Measurements from ENCODE around the gene CATSPERD.

CATSPERD gene

GRCh38 chr19:5692723-5693194 lies 27.7 kb upstream of the CATSPERD start:
- H3K27ac ChIP-seq, result peak overlapping the region; percentile 92
- TF ChIP-seq, protein P1, sequence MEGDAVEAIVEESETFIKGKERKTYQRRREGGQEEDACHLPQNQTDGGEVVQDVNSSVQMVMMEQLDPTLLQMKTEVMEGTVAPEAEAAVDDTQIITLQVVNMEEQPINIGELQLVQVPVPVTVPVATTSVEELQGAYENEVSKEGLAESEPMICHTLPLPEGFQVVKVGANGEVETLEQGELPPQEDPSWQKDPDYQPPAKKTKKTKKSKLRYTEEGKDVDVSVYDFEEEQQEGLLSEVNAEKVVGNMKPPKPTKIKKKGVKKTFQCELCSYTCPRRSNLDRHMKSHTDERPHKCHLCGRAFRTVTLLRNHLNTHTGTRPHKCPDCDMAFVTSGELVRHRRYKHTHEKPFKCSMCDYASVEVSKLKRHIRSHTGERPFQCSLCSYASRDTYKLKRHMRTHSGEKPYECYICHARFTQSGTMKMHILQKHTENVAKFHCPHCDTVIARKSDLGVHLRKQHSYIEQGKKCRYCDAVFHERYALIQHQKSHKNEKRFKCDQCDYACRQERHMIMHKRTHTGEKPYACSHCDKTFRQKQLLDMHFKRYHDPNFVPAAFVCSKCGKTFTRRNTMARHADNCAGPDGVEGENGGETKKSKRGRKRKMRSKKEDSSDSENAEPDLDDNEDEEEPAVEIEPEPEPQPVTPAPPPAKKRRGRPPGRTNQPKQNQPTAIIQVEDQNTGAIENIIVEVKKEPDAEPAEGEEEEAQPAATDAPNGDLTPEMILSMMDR (IDR thresholded peaks at IDR 0.05), result no peak
- TF ChIP-seq ZFX (IDR thresholded peaks at IDR 0.05; ENCODE audit: borderline replicate concordance), result no peak

- peak overlapping the region; percentile 92 for H3K27ac ChIP-seq
- TF ChIP-seq ZFX (IDR thresholded peaks at IDR 0.05; ENCODE audit: borderline replicate concordance), result no peak
- TF ChIP-seq, protein P1 (IDR thresholded peaks at IDR 0.05), result no peak
Observed at GRCh38 chr19:5693195-5694166, 27.0 kb upstream of the CATSPERD start.

GRCh38 chr19:5694167-5694955 lies 26.1 kb upstream of the CATSPERD start:
- peak overlapping the region; percentile 92; the same call in 1 of the 2 replicates for H3K27ac ChIP-seq

GRCh38 chr19:5694956-5695648 lies 25.3 kb upstream of the CATSPERD start:
- no peak for TF ChIP-seq ZFX (IDR thresholded peaks at IDR 0.05; ENCODE audit: borderline replicate concordance)
- TF ChIP-seq, protein P1 (IDR thresholded peaks at IDR 0.05), result no peak
- peak overlapping the region; percentile 12; the same call in 1 of the 2 replicates for H3K27ac ChIP-seq

More at GRCh38 chr19:5694167-5694955, 26.1 kb upstream of the CATSPERD start:
- TF ChIP-seq ZFX (IDR thresholded peaks at IDR 0.05; ENCODE audit: borderline replicate concordance), result no peak
- TF ChIP-seq, protein P1 (IDR thresholded peaks at IDR 0.05), result no peak

DNA sequence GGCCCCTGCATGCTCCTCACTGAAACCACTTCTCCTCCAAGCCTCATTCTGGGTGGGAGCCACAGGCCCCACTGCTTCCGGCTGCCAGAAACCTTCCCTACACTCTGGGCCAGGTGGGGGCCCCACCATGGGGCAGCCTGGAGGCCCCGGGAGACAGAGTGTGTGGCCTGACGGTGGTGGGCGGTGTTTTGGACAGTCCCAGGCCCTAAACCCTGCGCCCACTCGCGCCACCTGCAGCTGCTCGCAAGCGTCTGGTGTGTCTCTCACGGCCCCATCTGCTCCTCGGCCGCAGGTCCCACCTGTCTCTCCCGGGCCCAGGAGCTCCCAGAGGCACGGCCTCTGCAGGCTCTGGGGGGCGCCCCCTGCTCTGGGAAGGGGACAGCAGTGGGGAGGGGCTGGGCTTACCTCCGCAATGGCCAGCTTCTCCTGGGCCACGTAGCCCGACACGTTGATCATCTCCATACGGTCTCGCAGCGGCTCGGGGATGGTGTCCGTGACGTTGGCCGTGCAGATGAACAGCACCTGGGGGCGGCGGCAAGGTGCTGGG lies 24.7 kb upstream of the CATSPERD start:
- TF ChIP-seq ZFX (IDR thresholded peaks at IDR 0.05; ENCODE audit: borderline replicate concordance), result no peak
- TF ChIP-seq, protein P1 (IDR thresholded peaks at IDR 0.05), result no peak
- H3K27ac ChIP-seq, result peak overlapping the region; percentile 12; the same call in 1 of the 2 replicates

- H3K27ac ChIP-seq, result peak overlapping the region; percentile 35
- TF ChIP-seq, protein P1 (IDR thresholded peaks at IDR 0.05), result no peak
- no peak for TF ChIP-seq ZFX (IDR thresholded peaks at IDR 0.05; ENCODE audit: borderline replicate concordance)
Observed at GRCh38 chr19:5696196-5697021, 24.0 kb upstream of the CATSPERD start.
